ENCODE data around the gene WIPF2. TPM values are rescaled to one million over a fixed set of nuclear protein-coding genes. Genes with fewer than 3 reads are reported as not detected.

WIPF2 gene
- total RNA-seq, 1 experiment from 2014 or later, result 23.0 TPM

GRCh38 chr17:40244255-40244654, 25.2 kb downstream of the WIPF2 start:
- H3K27me3 Mint-ChIP-seq (ENCODE audit: low read depth), result no peaks in the 10 kb centered on the region
- H3K9me3 Mint-ChIP-seq, result no peaks in the 10 kb centered on the region
- ATAC-seq (no peak), DNase-seq (ENCODE audit: low spot score) (no peak)
- no peaks in the 10 kb centered on the region for H3K4me1 Mint-ChIP-seq
- H3K27ac Mint-ChIP-seq, result no peak overlapping the region; the same call in 1 of the 2 replicates
- POLR2A ChIA-PET, result no interaction called here
- no peak for TF ChIP-seq ZSCAN18 (CRISPR knock-in tag; IDR thresholded peaks at IDR 0.05)
- no peak for TF ChIP-seq GTF2I (CRISPR knock-in tag; conservative IDR thresholded peaks at IDR 0.05)
- TF ChIP-seq EMX1 (CRISPR knock-in tag; IDR thresholded peaks at IDR 0.05), result no peak
- TF ChIP-seq IRF1 (CRISPR knock-in tag; IDR thresholded peaks at IDR 0.05), result no peak
- TF ChIP-seq ESRRA (CRISPR knock-in tag; IDR thresholded peaks at IDR 0.05; ENCODE audit: borderline replicate concordance), result no peak
- no peak for TF ChIP-seq ATF1 (CRISPR knock-in tag; IDR thresholded peaks at IDR 0.05)
- TF ChIP-seq NFE2L1 (CRISPR knock-in tag; IDR thresholded peaks at IDR 0.05), result no peak
- TF ChIP-seq CTCF (IDR thresholded peaks at IDR 0.05), result no peak
- no peak for TF ChIP-seq NR2C2 (CRISPR knock-in tag; IDR thresholded peaks at IDR 0.05)
- no peak for TF ChIP-seq CBFB (CRISPR knock-in tag; IDR thresholded peaks at IDR 0.05; ENCODE audit: low read depth)
- TF ChIP-seq ATF3 (CRISPR knock-in tag; conservative IDR thresholded peaks at IDR 0.05), result no peak
- TF ChIP-seq ZBTB21 (CRISPR knock-in tag; IDR thresholded peaks at IDR 0.05; ENCODE audit: borderline replicate concordance), result no peak
- no peak for TF ChIP-seq ZNF219 (CRISPR knock-in tag; IDR thresholded peaks at IDR 0.05; ENCODE audit: borderline replicate concordance)
- TF ChIP-seq FOXJ3 (CRISPR knock-in tag; IDR thresholded peaks at IDR 0.05; ENCODE audit: borderline replicate concordance), result no peak
- TF ChIP-seq JUN (CRISPR knock-in tag; IDR thresholded peaks at IDR 0.05), result no peak
- TF ChIP-seq HMGXB4 (CRISPR knock-in tag; IDR thresholded peaks at IDR 0.05), result no peak
- TF ChIP-seq USF2 (CRISPR knock-in tag; IDR thresholded peaks at IDR 0.05), result no peak
- CTCF ChIA-PET, result interaction anchor here (0.6 to 4.8 kb wide), 4 partner anchors 20 to 1776 kb away, joined by 3 to 35 read pairs (median 4); partner anchors contain the start of gene WIPF2
- no peaks in the 10 kb centered on the region for H3K36me3 Mint-ChIP-seq
- no peak overlapping the region for H3K4me3 Mint-ChIP-seq

- Mint-ChIP-seq H3K4me3 (no peak overlapping the region), H3K27ac (no peak overlapping the region), H3K9me3 (no peaks in the 10 kb centered on the region), H3K36me3 (no peaks in the 10 kb centered on the region; the same call in 1 of the 2 replicates), H3K4me1 (no peaks in the 10 kb centered on the region), H3K27me3 (ENCODE audit: low read depth) (no peaks in the 10 kb centered on the region)
- POLR2A ChIA-PET, result no interaction called here
- DNase-seq (ENCODE audit: low spot score) (no peak), ATAC-seq (no peak)
- CTCF ChIA-PET, result interaction anchor here (0.6 kb wide), 1 partner anchor 60 kb away, joined by 6 read pairs; no protein-coding TSS in a partner anchor
- no peak for TF ChIP-seq KAT7 (CRISPR knock-in tag; IDR thresholded peaks at IDR 0.05; ENCODE audit: borderline replicate concordance)
Observed at GRCh38 chr17:40247926-40248495, 28.9 kb downstream of the WIPF2 start.

Data from WTC11 (cell line).